Stomach (tissue), 9 donors: ENCODE measurements around the gene TPCN1. TPM values are rescaled to one million over a fixed set of nuclear protein-coding genes. Genes with fewer than 3 reads are reported as not detected.
A peak's percentile ranks its signal among the peaks of the same experiment; 100 is the strongest.

Experiments used
- DNase-seq, 2 donors: peaks; one replicate each; pipeline versions ENCODE4 v3.0.0 to v3.0.0-alpha.2; 2013 to 2019
- H3K27ac ChIP-seq, 5 donors: fragments of 200-600 bp in 4 of 5; sonication (generic) in 4 of 5; one replicate each; pipeline ENCODE4 v1.5.1; 2013 to 2019; ENCODE audit warnings: mild to moderate bottlenecking in 1 of 5, moderate library complexity in 1 of 5
- H3K27me3 ChIP-seq, 3 donors: fragments of 200-600 bp; sonication (generic); one replicate each; pipeline ENCODE4 v1.5.1; 2017 to 2019; ENCODE audit warnings: mixed run types in 1 of 3
- H3K36me3 ChIP-seq, 4 donors: fragments of 200-600 bp; sonication (generic); 1 replicate in 3 of 4; 2 replicates in 1 of 4; pipeline ENCODE4 v1.5.1; 2016 to 2019
- H3K4me1 ChIP-seq, 4 donors: fragments of 200-600 bp; sonication (generic); one replicate each; pipeline ENCODE4 v1.5.1; 2016 to 2019
- H3K4me3 ChIP-seq, 4 donors: fragments of 200-600 bp; sonication (generic) in 3 of 4; one replicate each; pipeline ENCODE4 v1.5.1; 2016 to 2019; ENCODE audit warnings: mild to moderate bottlenecking in 1 of 4
- H3K9me3 ChIP-seq, 4 donors: fragments of 200-600 bp; sonication (generic); one replicate each; pipeline ENCODE4 v1.5.1; 2016 to 2019
- EP300 ChIP-seq: sonication (generic); formaldehyde crosslinking; IDR thresholded peaks from one replicate; pipeline ENCODE4 v1.6.1; 2017; ENCODE audit warnings: antibody characterized with exemption
- POLR2A ChIP-seq, 4 donors: fragments of 450-650 bp; IDR thresholded peaks; one replicate each; pipeline ENCODE4 v1.6.1; 2016; ENCODE audit warnings: antibody characterized with exemption in 4 of 4, control low read depth in 2 of 4, mild to moderate bottlenecking in 1 of 4, moderate library complexity in 1 of 4
- POLR2AphosphoS5 ChIP-seq, 3 donors: sonication (generic); formaldehyde crosslinking; IDR thresholded peaks; one replicate each; pipeline ENCODE4 v1.6.1; 2016; ENCODE audit warnings: antibody characterized with exemption in 3 of 3
- WGBS, 5 donors: extraction: QIAGEN DNeasy Blood & Tissue Kit in 3 of 5; methylation state at CpG; one replicate each; pipeline versions ENCODE4 v1.1.5 to v1.1.7; 2013 to 2018; 5-methylcytosine and 5-hydroxymethylcytosine counted together
- intact Hi-C: fragments of 100-400 bp; cut with DNase I; formaldehyde crosslinking; loops from one replicate; pipeline ENCODE4 v1.15.1; 2023; ENCODE audit warnings: low total_unique reads
- polyA plus RNA-seq, 3 donors: library from polyadenylated mRNA; stranded (reverse); fragments of 200-250 nt; gene quantifications; one replicate each; pipeline ENCODE4 v1.2.3, GENCODE V29; 2013
- total RNA-seq, 5 donors: library from RNA; depleted of rRNA; stranded (reverse); fragments of >200 nt; gene quantifications; one replicate each; pipeline versions ENCODE4 v1.1.0 to v1.2.3, GENCODE V29; 2014 to 2016
- TF ChIP-seq, protein P1 (sequence below), 7 experiments: fragments of 450-650 bp in 4 of 7; fragments of 200-600 bp in 3 of 7; sonication (generic) in 3 of 7; IDR thresholded peaks; one replicate each; pipeline ENCODE4 v1.5.1; 2016 to 2019; ENCODE audit warnings: antibody characterized with exemption in 7 of 7, control low read depth in 2 of 7, mild to moderate bottlenecking in 1 of 7
- donor health status: healthy with polysubstance abuse.
- donor health status: Bipolar disorder and iron deficiency.
- donor health status: healthy.

Gene TPCN1
- total and polyA plus RNA-seq, 8 donors = 5.8 to 78.2 (median 30.2) TPM

DNA sequence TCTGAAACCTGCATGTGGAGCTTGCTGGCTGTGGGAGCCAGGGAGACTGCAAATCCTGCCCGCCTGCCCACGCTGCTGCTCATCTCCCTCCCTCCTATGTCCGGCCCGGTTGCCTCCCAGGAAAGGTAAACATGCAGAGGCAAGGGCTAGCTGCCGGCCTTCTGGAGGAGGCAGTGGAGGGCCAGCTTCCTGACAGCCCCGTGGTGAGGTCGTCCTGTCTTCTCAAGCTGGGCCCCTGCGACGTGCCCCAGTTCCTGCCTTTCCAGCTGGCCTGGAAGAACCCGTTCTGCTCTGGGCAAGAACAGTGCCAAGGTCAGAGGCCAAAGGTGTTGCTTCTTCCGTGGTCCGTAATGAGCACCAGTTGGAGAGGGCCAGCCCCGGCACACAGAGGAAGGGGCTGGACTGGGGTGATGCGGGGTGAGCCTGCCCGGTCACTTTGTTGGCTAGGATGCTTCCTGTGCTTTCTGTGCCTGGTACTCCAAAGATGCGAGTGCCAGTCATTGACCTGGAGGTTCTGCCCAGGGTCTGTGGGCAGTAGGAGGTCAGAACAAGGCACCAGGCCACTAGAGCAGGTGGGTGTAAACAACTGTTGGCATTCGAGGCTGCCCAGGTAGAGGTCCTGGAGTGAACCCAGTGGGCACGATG, 25.3 kb downstream of the TPCN1 start:
- Histone ChIP-seq H3K27me3 (no peaks in the 10 kb centered on the region), H3K36me3 (peaks cover 7 to 38% (median 26%) of the 10 kb centered on the region in 4 donors), H3K27ac (peak overlapping the region; percentile 74 to 87 (median 83)), H3K4me1 (peaks cover 56 to 67% (median 58%) of the 10 kb centered on the region in 4 donors), H3K9me3 (no peaks in the 10 kb centered on the region), H3K4me3 (peak overlapping the region in 2 of 4 donors; percentile 5 to 17)
- intact Hi-C loops = no loop called here
- 30 to 69% (median 37%) methylated on average over 4 to 18 of the region's 18 CpGs for WGBS, 5 donors
- TF ChIP-seq, protein P1, sequence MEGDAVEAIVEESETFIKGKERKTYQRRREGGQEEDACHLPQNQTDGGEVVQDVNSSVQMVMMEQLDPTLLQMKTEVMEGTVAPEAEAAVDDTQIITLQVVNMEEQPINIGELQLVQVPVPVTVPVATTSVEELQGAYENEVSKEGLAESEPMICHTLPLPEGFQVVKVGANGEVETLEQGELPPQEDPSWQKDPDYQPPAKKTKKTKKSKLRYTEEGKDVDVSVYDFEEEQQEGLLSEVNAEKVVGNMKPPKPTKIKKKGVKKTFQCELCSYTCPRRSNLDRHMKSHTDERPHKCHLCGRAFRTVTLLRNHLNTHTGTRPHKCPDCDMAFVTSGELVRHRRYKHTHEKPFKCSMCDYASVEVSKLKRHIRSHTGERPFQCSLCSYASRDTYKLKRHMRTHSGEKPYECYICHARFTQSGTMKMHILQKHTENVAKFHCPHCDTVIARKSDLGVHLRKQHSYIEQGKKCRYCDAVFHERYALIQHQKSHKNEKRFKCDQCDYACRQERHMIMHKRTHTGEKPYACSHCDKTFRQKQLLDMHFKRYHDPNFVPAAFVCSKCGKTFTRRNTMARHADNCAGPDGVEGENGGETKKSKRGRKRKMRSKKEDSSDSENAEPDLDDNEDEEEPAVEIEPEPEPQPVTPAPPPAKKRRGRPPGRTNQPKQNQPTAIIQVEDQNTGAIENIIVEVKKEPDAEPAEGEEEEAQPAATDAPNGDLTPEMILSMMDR (IDR thresholded peaks at IDR 0.05) = no peak
- no peak for TF ChIP-seq POLR2AphosphoS5 (IDR thresholded peaks at IDR 0.05)
- DNase-seq = peak; percentile 45 to 59

DNA sequence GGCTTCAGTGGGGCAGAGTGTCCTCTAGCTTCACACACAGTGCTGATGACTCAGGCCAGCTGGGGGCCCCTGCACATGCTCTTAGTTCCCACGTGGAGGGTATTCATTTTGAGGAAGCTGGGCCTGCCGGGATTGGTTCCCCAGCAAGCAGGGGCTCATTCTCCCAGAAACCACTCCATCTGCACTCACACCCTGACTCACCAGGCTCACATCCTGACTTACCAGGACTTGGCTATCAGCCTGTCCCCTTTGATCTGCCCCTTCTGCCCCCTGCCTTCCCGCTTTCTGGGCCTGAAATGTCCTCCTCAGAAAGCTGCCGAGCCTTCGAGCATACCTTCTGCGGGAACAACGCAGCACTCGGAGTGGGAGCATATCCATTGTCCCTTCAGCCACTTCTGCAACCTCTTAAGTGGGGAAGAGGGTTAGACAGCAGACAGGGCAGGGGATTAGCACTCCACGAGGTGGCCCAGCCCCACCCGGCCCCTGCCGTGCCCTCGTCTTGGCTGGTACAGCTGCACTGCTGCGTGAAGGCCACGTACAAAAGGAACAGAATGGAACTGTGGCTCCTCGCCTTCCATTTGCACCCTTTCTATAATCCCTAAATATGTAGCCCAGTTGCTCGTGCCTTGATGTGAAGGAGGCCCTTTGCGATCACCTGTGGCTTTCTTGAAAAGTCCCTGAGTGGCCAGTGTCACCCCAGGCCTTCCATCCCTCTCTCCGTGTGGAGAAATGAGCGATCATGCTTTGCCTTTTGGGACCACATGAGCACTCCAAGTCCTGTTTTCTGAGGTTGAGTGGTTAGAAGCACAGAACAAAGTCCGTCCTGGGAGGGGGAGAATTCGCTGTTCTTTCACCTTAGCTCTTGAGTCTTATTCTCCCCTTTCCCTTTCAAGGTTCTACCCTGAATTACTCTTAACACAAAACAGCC, 26.1 kb downstream of the TPCN1 start:
- peaks cover 50 to 60% (median 51%) of the 10 kb centered on the region in 4 donors for H3K4me1 ChIP-seq
- H3K9me3 ChIP-seq = no peaks in the 10 kb centered on the region
- H3K27ac ChIP-seq = peak overlapping the region in 4 of 5 donors; percentile 76 to 87 (median 84)
- no peaks in the 10 kb centered on the region for H3K27me3 ChIP-seq
- DNase-seq = no peak
- H3K4me3 ChIP-seq = no peak overlapping the region
- intact Hi-C loops = no loop called here
- H3K36me3 ChIP-seq = peaks cover 7 to 46% (median 32%) of the 10 kb centered on the region in 4 donors
- TF ChIP-seq, protein P1 (IDR thresholded peaks at IDR 0.05) = no peak
- TF ChIP-seq POLR2AphosphoS5 (IDR thresholded peaks at IDR 0.05) (no peak), EP300 (no peak), POLR2A (IDR thresholded peaks at IDR 0.05) (no peak)
- WGBS, 5 donors = 83 to 90% (median 90%) methylated on average over 17 to 21 of the region's 21 CpGs

DNA sequence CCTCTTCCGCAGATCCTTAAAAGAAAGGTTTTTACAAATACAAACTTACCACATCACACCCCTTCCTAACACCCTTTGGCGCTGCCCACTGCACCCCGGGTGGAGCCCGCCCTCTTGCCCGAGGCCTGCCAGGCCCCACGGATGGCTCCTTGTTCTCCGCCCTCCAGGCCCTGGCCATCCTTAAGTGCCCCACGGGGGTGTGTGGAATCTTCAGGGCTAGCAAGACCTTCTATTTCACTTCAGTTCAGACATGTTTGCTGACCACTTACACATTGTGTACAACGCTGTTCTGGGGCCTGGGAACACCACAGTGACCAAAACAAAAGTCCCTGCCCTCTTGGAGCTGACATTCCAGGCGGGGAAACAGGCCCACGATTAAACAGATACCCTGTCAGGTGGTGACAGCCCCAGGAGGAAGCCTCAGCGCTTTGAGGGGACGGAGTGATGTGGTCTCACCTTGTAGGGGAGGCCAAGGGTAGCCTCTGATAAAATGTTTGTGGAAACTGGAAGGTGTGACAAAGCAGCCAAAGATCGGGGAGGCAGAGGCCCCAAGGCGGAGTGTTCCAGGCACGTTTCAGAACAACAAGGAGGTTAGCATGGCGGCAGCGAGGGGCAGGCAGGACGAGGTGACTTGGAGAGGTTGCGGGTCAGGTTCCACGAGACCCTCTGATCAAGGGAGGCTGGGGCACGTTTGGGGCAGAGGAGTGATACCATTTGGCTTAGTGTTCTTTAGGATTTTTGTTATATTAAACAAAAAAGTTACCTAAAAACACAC, 27.0 kb downstream of the TPCN1 start:
- Histone ChIP-seq H3K36me3 (peaks cover 7 to 49% (median 33%) of the 10 kb centered on the region in 4 donors), H3K27ac (peak overlapping the region in 3 of 5 donors; percentile 46 to 85 (median 83))
- 84 to 94% (median 88%) methylated on average over 22 of the region's 22 CpGs for WGBS, 5 donors

More for the DNA sequence above, 27.0 kb downstream of the TPCN1 start:
- Histone ChIP-seq H3K4me3 (no peak overlapping the region), H3K27me3 (no peaks in the 10 kb centered on the region), H3K4me1 (peaks cover 41 to 51% (median 43%) of the 10 kb centered on the region in 4 donors), H3K9me3 (peaks cover 0 to 3% (median under 1%) of the 10 kb centered on the region in 4 donors)
- TF ChIP-seq POLR2AphosphoS5 (IDR thresholded peaks at IDR 0.05) (no peak), EP300 (no peak), POLR2A (IDR thresholded peaks at IDR 0.05) (no peak)
- TF ChIP-seq, protein P1 (IDR thresholded peaks at IDR 0.05) = no peak
- no peak for DNase-seq
- intact Hi-C loops = no loop called here
